PC-3 (cell line): Measurements from ENCODE around the gene MAMDC4. TPM values are rescaled to one million over a fixed set of nuclear protein-coding genes. Genes with fewer than 3 reads are reported as not detected.

Experiments used
- ATAC-seq: fragments of 200-7000 bp; cut with Tn5 transposase; 2 replicates; pipeline ENCODE4 v1.9.1; 2020; ENCODE audit warnings: mild to moderate bottlenecking, moderate library complexity
- BruUV-seq: library from RNA; stranded (reverse); fragments of 400-500 nt; replicated peaks from 2 replicates; lab custom pipeline; 2021; lab: Mats Ljungman, UMichigan
- CTCF ChIA-PET: fragments of 300-600 bp; sonication (Branson Sonifier 250); formaldehyde crosslinking; loops from one replicate; lab custom pipeline; 2022; ENCODE audit warnings: antibody characterized with exemption; lab: Charles Lee
- POLR2A ChIA-PET: fragments of 300-600 bp; sonication (Branson Sonifier 250); formaldehyde crosslinking; loops from one replicate; lab custom pipeline; 2022; ENCODE audit warnings: antibody characterized with exemption; ENCODE audit not compliant: unreplicated experiment; lab: Charles Lee
- DNase-seq: peaks from one replicate; pipeline ENCODE4 v3.0.0-alpha.2; 2015
- H2AFZ ChIP-seq: fragments of 300-600 bp; sonication (generic); 2 replicates; pipeline ENCODE4 v1.6.0; 2016; ENCODE audit warnings: antibody characterized with exemption, low read length
- H3F3A ChIP-seq: fragments of 300-600 bp; sonication (generic); one replicate; pipeline ENCODE4 v1.6.0; 2017; ENCODE audit warnings: antibody characterized with exemption, low read length, control low read depth, mild to moderate bottlenecking; ENCODE audit not compliant: unreplicated experiment
- H3K27ac ChIP-seq: fragments of 300-600 bp; sonication (generic); 2 replicates; pipeline ENCODE4 v1.5.1; 2016; ENCODE audit warnings: mild to moderate bottlenecking, low read length
- H3K27me3 ChIP-seq: fragments of 300-600 bp; sonication (generic); 2 replicates; pipeline ENCODE4 v1.6.1; 2016; ENCODE audit warnings: low read length, mixed read lengths
- H3K36me3 ChIP-seq: fragments of 300-600 bp; sonication (generic); 2 replicates; pipeline ENCODE4 v1.6.1; 2016; ENCODE audit warnings: low read depth, mixed run types, low read length, mixed read lengths
- H3K4me1 ChIP-seq: fragments of 300-600 bp; sonication (generic); 2 replicates; pipeline ENCODE4 v1.5.1; 2016; ENCODE audit warnings: low read length; ENCODE audit not compliant: insufficient read depth
- H3K4me2 ChIP-seq: fragments of 300-600 bp; sonication (generic); 2 replicates; pipeline ENCODE4 v1.6.0; 2016; ENCODE audit warnings: low read length
- H3K4me3 ChIP-seq: fragments of 300-600 bp; sonication (generic); 2 replicates; pipeline ENCODE4 v1.5.1; 2016; ENCODE audit warnings: mild to moderate bottlenecking, low read length, mixed read lengths
- H3K79me2 ChIP-seq: fragments of 300-600 bp; sonication (generic); 2 replicates; pipeline ENCODE4 v1.6.1; 2017; ENCODE audit warnings: low read length, mixed read lengths
- H3K9ac ChIP-seq: fragments of 300-600 bp; sonication (generic); 2 replicates; pipeline ENCODE4 v1.6.0; 2016; ENCODE audit warnings: mild to moderate bottlenecking, low read length
- H3K9me2 ChIP-seq: fragments of 300-600 bp; sonication (generic); replicated peaks from 2 replicates; pipeline ENCODE4 v1.6.1; 2016; ENCODE audit warnings: mixed run types, low read length, mixed read lengths
- H3K9me3 ChIP-seq: fragments of 300-600 bp; sonication (generic); 2 replicates; pipeline ENCODE4 v1.6.1; 2016; ENCODE audit warnings: low read length, mixed read lengths
- H4K20me1 ChIP-seq: fragments of 300-600 bp; sonication (generic); 2 replicates; pipeline ENCODE4 v1.6.1; 2016; ENCODE audit warnings: low read length, mixed read lengths
- EZH2 ChIP-seq: fragments of 300-600 bp; sonication (generic); IDR thresholded peaks from one replicate; pipeline ENCODE4 v1.6.1; 2017; ENCODE audit warnings: antibody characterized with exemption, mild to moderate bottlenecking, low read length; ENCODE audit not compliant: unreplicated experiment
- EZH2phosphoT487 ChIP-seq: fragments of 300-600 bp; sonication (generic); IDR thresholded peaks from 2 replicates; pipeline ENCODE4 v1.6.1; 2018; ENCODE audit warnings: mild to moderate bottlenecking, antibody characterized with exemption, low read length, borderline replicate concordance
- intact Hi-C: fragments of 100-400 bp; cut with micrococcal nuclease; formaldehyde crosslinking; loops from 2 replicates; pipeline ENCODE4 v1.9.0; 2023
- total RNA-seq: library from RNA; depleted of rRNA; stranded (reverse); fragments of >200 nt; gene quantifications from 2 replicates; pipeline ENCODE4 v1.2.3, GENCODE V29; 2014
- TF ChIP-seq, protein P1 (sequence below): fragments of 300-600 bp; sonication (generic); conservative IDR thresholded peaks from 2 replicates; pipeline ENCODE4 v1.5.1; 2017; ENCODE audit warnings: antibody characterized with exemption, low read depth, mild to moderate bottlenecking, low read length

The MAMDC4 gene
- total RNA-seq, 1 experiment from 2014 or later = 3.0 TPM

DNA sequence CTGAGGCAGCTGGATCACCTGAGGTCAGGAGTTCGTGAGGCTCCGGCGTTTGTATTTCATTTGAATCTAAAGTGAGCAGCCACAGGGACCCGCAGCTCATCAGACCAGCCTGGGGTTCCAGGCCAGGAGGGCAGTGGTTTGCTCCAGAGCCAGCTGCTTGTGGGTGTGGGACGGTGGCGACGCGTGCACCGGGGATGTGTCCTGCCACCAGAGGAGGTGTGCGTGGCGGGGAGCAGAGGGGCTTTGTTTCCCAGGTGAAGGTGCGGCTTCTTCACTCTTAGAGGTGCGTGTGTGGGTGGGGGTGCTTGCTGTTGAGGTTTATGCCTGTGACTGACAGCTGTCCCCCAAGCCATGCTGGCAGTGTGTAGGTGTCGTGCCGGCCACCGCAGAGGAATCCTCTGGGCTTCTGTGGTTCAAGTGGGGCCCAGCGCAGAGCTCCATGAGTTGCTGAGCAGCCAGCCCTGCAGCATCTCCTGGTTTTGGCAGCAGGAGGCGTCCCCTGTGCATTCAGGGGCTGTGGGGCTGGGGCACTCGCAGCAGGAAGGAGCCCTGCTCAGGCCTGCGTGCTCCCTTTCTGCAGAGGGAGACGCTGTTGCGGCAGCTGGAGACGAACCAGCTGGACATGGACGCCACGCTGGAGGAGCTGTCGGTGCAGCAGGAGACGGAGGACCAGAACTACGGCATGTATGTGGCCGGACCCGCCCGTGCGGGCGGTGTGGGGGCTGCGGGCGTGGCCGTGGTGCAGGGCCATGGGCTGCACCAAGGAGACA lies 16.8 kb upstream of the MAMDC4 start:
- DNase-seq (no peak), ATAC-seq (no peak)
- H3K4me2 ChIP-seq = no peak overlapping the region
- no peak overlapping the region for H3K4me3 ChIP-seq
- H3K9me3 ChIP-seq = no peaks in the 10 kb centered on the region
- H4K20me1 ChIP-seq = no peaks in the 10 kb centered on the region
- no peaks in the 10 kb centered on the region for H3K9me2 ChIP-seq
- H3K9ac ChIP-seq = no peak overlapping the region
- no peak overlapping the region for H3K27ac ChIP-seq
- no TSS peak for BruUV-seq
- no peaks in the 10 kb centered on the region for H3K79me2 ChIP-seq
- H3K4me1 ChIP-seq = no peaks in the 10 kb centered on the region
- POLR2A ChIA-PET = no interaction called here
- intact Hi-C loops = no loop called here
- no peaks in the 10 kb centered on the region for H3K27me3 ChIP-seq
- no peaks in the 10 kb centered on the region for H3K36me3 ChIP-seq
- H3F3A ChIP-seq = no peaks in the 10 kb centered on the region
- CTCF ChIA-PET = no interaction called here
- TF ChIP-seq, protein P1, sequence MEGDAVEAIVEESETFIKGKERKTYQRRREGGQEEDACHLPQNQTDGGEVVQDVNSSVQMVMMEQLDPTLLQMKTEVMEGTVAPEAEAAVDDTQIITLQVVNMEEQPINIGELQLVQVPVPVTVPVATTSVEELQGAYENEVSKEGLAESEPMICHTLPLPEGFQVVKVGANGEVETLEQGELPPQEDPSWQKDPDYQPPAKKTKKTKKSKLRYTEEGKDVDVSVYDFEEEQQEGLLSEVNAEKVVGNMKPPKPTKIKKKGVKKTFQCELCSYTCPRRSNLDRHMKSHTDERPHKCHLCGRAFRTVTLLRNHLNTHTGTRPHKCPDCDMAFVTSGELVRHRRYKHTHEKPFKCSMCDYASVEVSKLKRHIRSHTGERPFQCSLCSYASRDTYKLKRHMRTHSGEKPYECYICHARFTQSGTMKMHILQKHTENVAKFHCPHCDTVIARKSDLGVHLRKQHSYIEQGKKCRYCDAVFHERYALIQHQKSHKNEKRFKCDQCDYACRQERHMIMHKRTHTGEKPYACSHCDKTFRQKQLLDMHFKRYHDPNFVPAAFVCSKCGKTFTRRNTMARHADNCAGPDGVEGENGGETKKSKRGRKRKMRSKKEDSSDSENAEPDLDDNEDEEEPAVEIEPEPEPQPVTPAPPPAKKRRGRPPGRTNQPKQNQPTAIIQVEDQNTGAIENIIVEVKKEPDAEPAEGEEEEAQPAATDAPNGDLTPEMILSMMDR = no peak
- TF ChIP-seq EZH2 (no peak), EZH2phosphoT487 (no peak)
- no peak overlapping the region for H2AFZ ChIP-seq

DNA sequence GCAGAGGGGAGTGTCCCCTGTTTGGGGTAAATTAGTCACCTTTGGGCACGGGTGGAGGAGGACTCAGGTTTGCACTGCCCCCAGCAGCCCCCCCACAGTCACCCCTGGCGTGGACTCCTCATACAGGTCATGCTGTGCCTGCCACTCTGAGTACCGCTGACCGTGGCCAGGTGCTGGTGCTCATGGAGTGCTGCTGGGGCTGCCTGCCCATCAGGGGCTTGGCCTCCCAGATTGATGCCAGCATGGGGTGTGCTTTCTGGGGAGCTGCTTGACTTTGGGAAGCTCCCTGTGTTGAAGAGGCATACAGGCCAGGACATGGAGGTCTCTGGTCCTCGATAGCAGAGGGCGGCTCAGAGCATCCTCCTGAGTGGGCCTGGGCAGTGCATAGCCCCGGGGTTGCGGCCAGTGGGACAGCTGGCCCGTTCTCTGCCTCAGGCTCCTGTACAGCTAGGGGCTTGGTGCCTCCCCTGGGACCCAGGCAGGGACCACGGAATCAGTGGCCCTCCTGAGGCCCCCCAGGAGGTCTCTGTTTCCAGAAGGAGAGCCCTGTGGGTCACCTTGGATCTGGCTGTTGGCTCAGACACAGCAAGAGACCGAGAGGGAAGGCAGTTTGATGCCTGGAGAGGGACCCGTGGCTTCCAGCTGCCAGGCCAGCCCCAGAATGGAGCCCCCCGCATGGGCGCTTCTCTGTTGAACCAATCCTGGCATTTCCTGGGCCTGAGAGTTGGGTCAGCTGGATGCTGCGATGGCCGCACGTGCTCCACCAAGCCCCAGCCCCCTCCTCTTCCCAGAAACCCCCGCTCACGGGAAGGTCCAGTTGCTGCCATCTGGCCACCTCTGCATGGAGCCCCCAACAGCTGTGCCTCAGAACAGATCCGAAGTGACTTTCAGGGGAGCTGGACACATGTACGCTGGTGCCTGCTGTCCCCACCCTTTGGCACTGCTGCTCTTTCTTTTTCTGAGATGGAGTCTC lies 15.9 kb upstream of the MAMDC4 start:
- DNase-seq (no peak), ATAC-seq (no peak)
- TF ChIP-seq EZH2 (no peak), EZH2phosphoT487 (no peak)
- TF ChIP-seq, protein P1 = no peak
- ChIA-PET POLR2A (no interaction called here), CTCF (no interaction called here)
- Histone ChIP-seq H3K9ac (no peak overlapping the region), H3K9me2 (no peaks in the 10 kb centered on the region), H3K9me3 (no peaks in the 10 kb centered on the region), H3K36me3 (no peaks in the 10 kb centered on the region), H2AFZ (no peak overlapping the region), H3K4me2 (no peak overlapping the region), H3K27me3 (no peaks in the 10 kb centered on the region), H3K27ac (no peak overlapping the region), H3K4me1 (peaks cover 3% of the 10 kb centered on the region; the same call in 1 of the 2 replicates), H4K20me1 (no peaks in the 10 kb centered on the region), H3K4me3 (no peak overlapping the region), H3K79me2 (no peaks in the 10 kb centered on the region), H3F3A (no peaks in the 10 kb centered on the region)
- intact Hi-C loops = no loop called here
- BruUV-seq = no TSS peak
